Measurements from ENCODE around the gene DMKN.

DNA sequence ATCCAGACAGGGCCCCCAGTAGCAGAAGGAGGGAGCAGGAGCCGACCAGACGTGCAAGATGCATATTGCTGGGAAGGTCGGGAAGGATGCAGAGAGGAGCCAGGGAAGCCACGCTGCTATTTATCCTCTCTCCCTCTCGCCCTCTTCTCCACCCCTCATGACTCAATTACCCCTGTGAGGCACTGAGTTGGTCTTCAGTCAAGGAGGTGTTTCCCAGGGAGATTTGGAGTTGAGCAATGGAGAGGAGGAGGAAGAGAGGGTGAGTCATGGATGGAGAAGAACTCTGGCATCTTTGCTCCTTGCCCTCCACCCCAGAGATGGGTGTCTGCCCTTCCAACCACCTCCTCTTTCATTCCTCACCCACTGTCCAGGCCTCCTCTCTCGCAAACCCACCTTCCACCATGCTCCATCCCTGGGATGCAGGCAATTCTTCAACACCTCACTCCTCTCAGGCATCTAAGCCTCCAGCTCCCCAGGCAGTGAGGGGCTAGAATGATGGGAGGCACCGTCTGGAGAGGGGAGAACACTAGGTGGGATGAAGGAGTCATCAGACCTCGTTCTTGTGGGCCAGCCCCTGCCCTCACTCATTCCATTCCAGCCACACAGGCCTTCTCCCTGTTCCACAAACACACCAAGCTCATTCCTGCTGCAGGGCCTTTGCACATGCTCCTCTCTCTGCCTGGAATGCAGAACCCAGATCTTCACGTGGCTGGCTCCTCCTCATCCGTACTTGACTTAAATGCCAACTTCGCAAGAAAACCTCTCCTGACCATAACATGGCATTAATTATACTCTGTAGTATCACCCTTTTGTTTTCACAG lies 15.0 kb upstream of the DMKN start, which contains the start of gene SBSN:
- TF ChIP-seq YY1 (IDR thresholded peaks at IDR 0.05; ENCODE audit: insufficient read depth, insufficient read length) (no peak), ZNF274 (IDR thresholded peaks at IDR 0.05; ENCODE audit: low read depth, low read length) (no peak), SUZ12 (IDR thresholded peaks at IDR 0.05; ENCODE audit: extremely low read depth, insufficient read depth, insufficient read length) (no peak)
